CD4-positive, alpha-beta T cell treated with Interleukin-4 for 1 hour (primary cell): ENCODE results near the gene SLC35D1.
"Not testable (repeated sequence)": the region's sequence is repeated elsewhere in the genome, so short reads cannot be mapped to it uniquely, and the experiment has no call there.

Experiments used
- DNase-seq, 2 donors: peaks; one replicate each; pipeline ENCODE4 v3.0.0-alpha.2; 2020 to 2022

The SLC35D1 gene

GRCh38 chr1:66982561-66983260 lies 71.2 kb downstream of the SLC35D1 start:
- DNase-seq: no peak

- DNase-seq: peak; percentile 59 to 79
Measured at GRCh38 chr1:66981679-66982078, 72.3 kb downstream of the SLC35D1 start.

DNA sequence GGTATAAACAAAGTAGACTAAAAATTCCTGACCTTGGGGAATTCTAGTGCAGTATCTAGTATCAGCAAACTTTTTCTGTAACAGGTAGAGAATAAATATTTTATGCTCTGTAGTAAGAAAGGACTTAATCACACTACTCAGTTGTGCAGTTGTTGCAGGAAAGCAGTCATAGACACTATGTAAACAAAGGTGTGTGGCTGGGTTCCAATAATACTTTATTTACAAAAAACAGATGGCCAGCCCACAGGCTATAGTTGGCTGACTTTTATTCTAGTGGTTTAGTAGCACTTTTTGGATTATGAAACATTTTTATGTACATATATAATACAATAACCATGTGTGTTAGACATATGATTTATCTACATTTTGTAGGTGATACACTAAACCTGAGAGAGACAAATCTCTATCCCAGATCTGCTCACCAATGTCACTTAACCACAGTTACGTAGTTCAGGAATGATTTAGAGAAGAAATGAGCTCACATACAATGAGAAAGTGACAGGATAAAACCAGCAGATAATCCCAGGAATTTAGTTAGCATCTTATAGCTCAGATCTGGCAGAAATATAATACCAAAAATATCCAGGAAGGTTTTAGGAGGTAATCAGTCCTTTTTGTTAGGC lies 73.1 kb downstream of the SLC35D1 start:
- peak in 1 of 2 donors; percentile 8 for DNase-seq

GRCh38 chr1:66979621-66980020 lies 74.3 kb downstream of the SLC35D1 start:
- not testable (repeated sequence) for DNase-seq

GRCh38 chr1:66978201-66978600 lies 75.7 kb downstream of the SLC35D1 start:
- no peak for DNase-seq

DNA sequence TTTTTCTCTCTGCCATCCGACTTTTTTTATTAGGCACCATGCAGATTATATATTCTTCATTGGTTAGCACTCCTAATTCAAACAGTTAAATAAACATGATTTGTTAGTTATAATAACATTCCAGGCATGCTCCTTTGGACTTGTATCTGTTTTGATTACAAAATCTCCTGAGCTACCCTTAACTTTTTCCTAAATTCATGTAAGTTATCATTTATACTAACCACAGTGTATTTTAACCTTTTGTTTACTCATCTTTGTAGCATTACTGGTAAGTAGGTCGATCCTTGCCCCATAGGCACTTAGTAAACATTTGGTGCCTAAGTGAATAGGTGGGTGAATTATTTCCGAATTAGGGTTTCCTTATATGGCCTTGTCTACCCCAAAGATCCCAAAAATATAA lies 85.4 kb downstream of the SLC35D1 start:
- DNase-seq: no peak

GRCh38 chr1:66966188-66966873 lies 87.6 kb downstream of the SLC35D1 start:
- DNase-seq: not testable (repeated sequence)

DNA sequence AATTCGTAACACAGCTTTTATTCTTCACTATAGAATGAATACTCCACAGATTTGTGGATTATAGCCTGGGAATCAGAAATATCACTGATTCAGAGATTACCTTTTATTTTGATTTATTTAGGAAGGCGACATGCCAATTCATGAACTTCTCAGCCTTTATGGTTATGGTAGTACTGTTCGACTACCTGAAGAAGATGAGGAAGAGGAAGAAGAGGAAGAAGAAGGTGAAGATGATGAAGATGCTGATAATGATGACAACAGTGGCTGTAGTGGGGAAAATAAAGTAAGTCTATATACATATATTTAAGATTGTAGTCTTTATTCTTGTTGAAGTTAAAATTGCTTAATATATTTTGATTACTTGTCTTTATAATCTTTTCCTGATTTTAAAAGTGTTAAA lies 96.0 kb downstream of the SLC35D1 start:
- no peak for DNase-seq

DNA sequence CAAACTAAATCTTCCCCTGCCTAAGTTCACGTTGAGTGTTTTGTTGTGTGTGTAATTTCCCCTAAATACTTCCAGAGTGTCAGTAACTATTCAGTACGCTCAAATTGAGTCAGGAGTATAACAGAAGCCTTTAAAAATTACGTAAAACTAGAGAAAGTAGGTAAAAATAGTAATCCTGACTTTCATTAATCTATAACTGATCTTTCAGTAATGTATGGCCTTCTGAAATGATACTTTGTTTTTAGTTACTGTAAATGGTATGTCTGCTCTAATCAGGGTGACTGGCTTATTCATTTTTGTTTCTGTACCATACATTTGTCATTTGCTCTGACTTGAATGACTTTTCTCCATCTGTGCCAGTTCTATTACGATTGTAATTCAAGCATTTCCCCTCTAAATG lies 99.7 kb downstream of the SLC35D1 start:
- no peak for DNase-seq

DNA sequence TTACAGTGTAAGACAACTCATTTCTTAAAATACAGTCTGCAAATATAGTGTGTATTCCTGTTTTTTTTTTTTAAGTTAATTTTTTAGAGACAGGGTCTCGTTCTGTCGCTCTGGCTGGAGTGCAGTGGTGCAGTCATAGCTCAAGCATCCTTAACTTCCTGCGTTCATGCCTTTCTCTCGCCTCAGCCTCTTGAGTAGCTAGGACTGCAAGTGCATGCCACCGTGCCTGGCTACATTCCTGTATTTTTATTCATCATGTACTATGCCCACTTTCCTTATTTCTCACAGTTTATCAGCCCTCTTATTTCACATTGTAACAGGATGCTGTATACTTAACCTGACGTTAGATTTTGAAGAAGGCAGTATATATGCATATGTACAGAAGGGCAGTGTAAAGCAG lies 102.4 kb downstream of the SLC35D1 start:
- no peak for DNase-seq
